ENCODE data around the gene ERC1. TPM values are rescaled to one million over a fixed set of nuclear protein-coding genes. Genes with fewer than 3 reads are reported as not detected.

ERC1 gene
- total RNA-seq, 4 donors from 2014 or later = 28.5 to 71.7 (median 38.5) TPM

- no peak for TF ChIP-seq POLR2A (IDR thresholded peaks at IDR 0.05)
- TF ChIP-seq EP300 (IDR thresholded peaks at IDR 0.05) = no peak
- TF ChIP-seq CTCF (IDR thresholded peaks at IDR 0.05) = no peak
- no peak for TF ChIP-seq POLR2AphosphoS5 (IDR thresholded peaks at IDR 0.05)
- WGBS = 62% methylated on average over 2 of the region's 2 CpGs
- Histone ChIP-seq H3K27me3 (no peaks in the 10 kb centered on the region), H3K27ac (no peak overlapping the region), H3K36me3 (peaks cover 2% of the 10 kb centered on the region), H3K9me3 (no peaks in the 10 kb centered on the region), H3K4me3 (no peak overlapping the region), H3K4me1 (peaks cover 10% of the 10 kb centered on the region)
- DNase-seq (ENCODE audit: low spot score in 2 of 2) = no peak
Observed at GRCh38 chr12:1459339-1459738, 468.3 kb downstream of the ERC1 start.

GRCh38 chr12:1463073-1463905 is 472.3 kb downstream of the ERC1 start:
- TF ChIP-seq POLR2AphosphoS5 (IDR thresholded peaks at IDR 0.05) (no peak), EP300 (IDR thresholded peaks at IDR 0.05) (no peak), CTCF (IDR thresholded peaks at IDR 0.05) (no peak), POLR2A (IDR thresholded peaks at IDR 0.05) (no peak)
- Histone ChIP-seq H3K36me3 (peaks cover 4% of the 10 kb centered on the region), H3K9me3 (no peaks in the 10 kb centered on the region), H3K27ac (no peak overlapping the region), H3K4me3 (no peak overlapping the region), H3K4me1 (peaks cover 10% of the 10 kb centered on the region), H3K27me3 (no peaks in the 10 kb centered on the region)
- no peak for DNase-seq (ENCODE audit: low spot score in 2 of 2)
- 39% methylated on average over 10 of the region's 10 CpGs for WGBS

- Histone ChIP-seq H3K9me3 (no peaks in the 10 kb centered on the region), H3K27me3 (no peaks in the 10 kb centered on the region), H3K27ac (no peak overlapping the region), H3K36me3 (peaks cover 4% of the 10 kb centered on the region), H3K4me1 (peaks cover 10% of the 10 kb centered on the region), H3K4me3 (no peak overlapping the region)
- no peak for DNase-seq (ENCODE audit: low spot score in 2 of 2)
- TF ChIP-seq POLR2AphosphoS5 (IDR thresholded peaks at IDR 0.05) = no peak
- no peak for TF ChIP-seq CTCF (IDR thresholded peaks at IDR 0.05)
- WGBS = 94% methylated on average over 6 of the region's 6 CpGs
Observed at GRCh38 chr12:1464925-1465324, 473.9 kb downstream of the ERC1 start.

- WGBS = 95% methylated on average over 11 of the region's 11 CpGs
- TF ChIP-seq EP300 (IDR thresholded peaks at IDR 0.05) (no peak), POLR2AphosphoS5 (IDR thresholded peaks at IDR 0.05) (no peak), POLR2A (IDR thresholded peaks at IDR 0.05) (no peak), CTCF (IDR thresholded peaks at IDR 0.05) (no peak)
- Histone ChIP-seq H3K9me3 (no peaks in the 10 kb centered on the region), H3K27me3 (no peaks in the 10 kb centered on the region), H3K36me3 (peaks cover 4% of the 10 kb centered on the region), H3K27ac (no peak overlapping the region), H3K4me3 (no peak overlapping the region), H3K4me1 (peaks cover 10% of the 10 kb centered on the region)
- no peak for DNase-seq (ENCODE audit: low spot score in 2 of 2)
Observed at GRCh38 chr12:1465990-1466389, 475.0 kb downstream of the ERC1 start.

GRCh38 chr12:1466481-1467154 is 475.6 kb downstream of the ERC1 start:
- DNase-seq (ENCODE audit: low spot score in 2 of 2) = no peak
- Histone ChIP-seq H3K27ac (no peak overlapping the region), H3K9me3 (no peaks in the 10 kb centered on the region), H3K4me1 (peaks cover 10% of the 10 kb centered on the region), H3K4me3 (no peak overlapping the region), H3K36me3 (peaks cover 4% of the 10 kb centered on the region), H3K27me3 (no peaks in the 10 kb centered on the region)
- 88% methylated on average over 5 of the region's 5 CpGs for whole genome bisulfite sequencing
- TF ChIP-seq POLR2AphosphoS5 (IDR thresholded peaks at IDR 0.05) = no peak
- TF ChIP-seq CTCF (IDR thresholded peaks at IDR 0.05) = no peak
- TF ChIP-seq EP300 (IDR thresholded peaks at IDR 0.05) = no peak
- no peak for TF ChIP-seq POLR2A (IDR thresholded peaks at IDR 0.05)

Data from suprapubic skin (tissue), 4 donors.